HCT116 (cell line): ENCODE results near the gene APBB2. TPM values are rescaled to one million over a fixed set of nuclear protein-coding genes. Genes with fewer than 3 reads are reported as not detected.

Experiments
- ATAC-seq: fragments of 200-7000 bp; cut with Tn5 transposase; 2 replicates; pipeline ENCODE4 v1.9.1; 2020; ENCODE audit warnings: mild to moderate bottlenecking, moderate library complexity
- BruUV-seq: library from RNA; stranded (reverse); fragments of 400-500 nt; replicated peaks from 2 replicates; lab custom pipeline; 2021; lab: Mats Ljungman, UMichigan
- CTCF ChIA-PET: fragments of 300-600 bp; sonication (Branson Sonifier 250); formaldehyde crosslinking; loops from one replicate; lab custom pipeline; 2021; ENCODE audit warnings: antibody characterized with exemption; lab: Charles Lee
- POLR2A ChIA-PET: fragments of 300-600, 350-600 bp; sonication (Branson Sonifier 250); formaldehyde crosslinking; loops from one replicate; lab custom pipeline; 2021; ENCODE audit warnings: antibody characterized with exemption; lab: Charles Lee
- RAD21 ChIA-PET, 2 experiments: fragments of 300-600 bp; sonication (Branson Sonifier 250); formaldehyde crosslinking; loops; one replicate each; lab custom pipeline; 2023; ENCODE audit warnings: low total read pairs in 2 of 2; ENCODE audit not compliant: uncharacterized antibody in 2 of 2, unreplicated experiment in 2 of 2, low non-redundant PET in 1 of 2; lab: Charles Lee
- DNase-seq: peaks from one replicate; pipeline ENCODE4 v3.0.0-alpha.2; 2010; ENCODE audit warnings: low read depth, low spot score
- H2AFZ ChIP-seq: fragments of 200-600 bp; shearing (Covaris generic), sonication (generic); 2 replicates; pipeline ENCODE4 v1.6.1; 2017; ENCODE audit warnings: low read depth, mixed run types, mixed read lengths, antibody characterized with exemption, low read length; ENCODE audit not compliant: poor library complexity, severe bottlenecking
- H3K27ac ChIP-seq: 2 replicates; pipeline ENCODE4 v1.5.1; 2012; ENCODE audit warnings: low read depth, low read length
- H3K27me3 ChIP-seq: fragments of 200-600 bp; sonication (generic); 2 replicates; pipeline ENCODE4 v1.6.1; 2016; ENCODE audit warnings: mixed run types, low read length, mixed read lengths; ENCODE audit not compliant: insufficient read depth
- H3K36me3 ChIP-seq, 2 experiments: fragments of 200-500 bp in 1 of 2; fragments of 200-600 bp in 1 of 2; sonication (Bioruptor generic) in 1 of 2; sonication (generic) in 1 of 2; 2 replicates each; pipeline versions ENCODE4 v1.5.1 to v1.6.1; 2014 to 2016; ENCODE audit warnings: low read length in 2 of 2, inconsistent platforms in 1 of 2, mixed read lengths in 1 of 2, mixed run types in 1 of 2; ENCODE audit not compliant: insufficient read depth in 2 of 2, control insufficient read depth in 1 of 2
- H3K4me1 ChIP-seq, 2 experiments: fragments of 200-600 bp in 1 of 2; sonication (generic) in 1 of 2; 2 replicates each; pipeline versions ENCODE4 v1.5.1 to v1.6.1; 2012 to 2017; ENCODE audit warnings: low read length in 2 of 2, inconsistent platforms in 1 of 2, mild to moderate bottlenecking in 1 of 2, mixed read lengths in 1 of 2, mixed run types in 1 of 2, moderate library complexity in 1 of 2; ENCODE audit not compliant: insufficient read depth in 2 of 2, control insufficient read depth in 1 of 2
- H3K4me2 ChIP-seq: fragments of 200-600 bp; sonication (generic); 2 replicates; pipeline ENCODE4 v1.6.1; 2017; ENCODE audit warnings: mixed run types, low read length, mixed read lengths
- H3K4me3 ChIP-seq, 2 experiments: fragments of 200-600 bp in 1 of 2; sonication (generic) in 1 of 2; replicated peaks in 1 of 2; 2 replicates each; pipeline ENCODE4 v1.5.1; 2011 to 2016; ENCODE audit warnings: low read length in 2 of 2, control low read depth in 1 of 2, low read depth in 1 of 2, mild to moderate bottlenecking in 1 of 2, mixed read lengths in 1 of 2, mixed run types in 1 of 2
- H3K79me2 ChIP-seq: fragments of 200-600 bp; sonication (generic); 2 replicates; pipeline ENCODE4 v1.6.1; 2017; ENCODE audit warnings: mild to moderate bottlenecking, mixed run types, low read length, moderate library complexity, mixed read lengths; ENCODE audit not compliant: insufficient read depth
- H3K9ac ChIP-seq: fragments of 200-600 bp; sonication (generic); 2 replicates; pipeline ENCODE4 v1.6.1; 2016; ENCODE audit warnings: low read length, mixed read lengths
- H3K9me2 ChIP-seq: fragments of 200-600 bp; sonication (generic), shearing (Covaris generic); 2 replicates; pipeline ENCODE4 v1.6.1; 2017; ENCODE audit warnings: mixed run types, mild to moderate bottlenecking, moderate library complexity; ENCODE audit not compliant: insufficient read depth
- H3K9me3 ChIP-seq, 2 experiments: fragments of 200-500 bp in 1 of 2; fragments of 200-600 bp in 1 of 2; sonication (Bioruptor generic) in 1 of 2; sonication (generic) in 1 of 2; 2 replicates each; pipeline ENCODE4 v1.6.1; 2014 to 2017; ENCODE audit warnings: low read length in 2 of 2, mixed read lengths in 2 of 2, inconsistent platforms in 1 of 2, low read depth in 1 of 2, mild to moderate bottlenecking in 1 of 2, mixed run types in 1 of 2, moderate library complexity in 1 of 2; ENCODE audit not compliant: control insufficient read depth in 1 of 2, insufficient read depth in 1 of 2
- H4K20me1 ChIP-seq: fragments of 200-600 bp; sonication (generic), shearing (Covaris generic); 2 replicates; pipeline ENCODE4 v1.6.1; 2017; ENCODE audit warnings: mixed run types, mild to moderate bottlenecking, moderate library complexity; ENCODE audit not compliant: insufficient read depth
- ATF3 ChIP-seq: IDR thresholded peaks from 2 replicates; pipeline ENCODE4 v1.6.1; 2012
- CBX3 ChIP-seq: IDR thresholded peaks from 2 replicates; pipeline ENCODE4 v1.6.1; 2012; ENCODE audit warnings: low read depth
- CEBPB ChIP-seq: IDR thresholded peaks from 2 replicates; pipeline ENCODE4 v1.6.1; 2012; ENCODE audit warnings: low read depth
- EGR1 ChIP-seq: IDR thresholded peaks from 2 replicates; pipeline ENCODE4 v1.6.1; 2012; ENCODE audit warnings: low read depth
- ELF1 ChIP-seq: IDR thresholded peaks from 2 replicates; pipeline ENCODE4 v1.6.1; 2012; ENCODE audit warnings: low read depth, borderline replicate concordance
- EZH2 ChIP-seq: fragments of 200-600 bp; sonication (generic); IDR thresholded peaks from 2 replicates; pipeline ENCODE4 v1.6.1; 2017; ENCODE audit warnings: antibody characterized with exemption, mixed run types
- EZH2phosphoT487 ChIP-seq: fragments of 200-600 bp; IDR thresholded peaks from 2 replicates; pipeline ENCODE4 v1.6.1; 2018; ENCODE audit warnings: antibody characterized with exemption, borderline replicate concordance
- JUND ChIP-seq: IDR thresholded peaks from 2 replicates; pipeline ENCODE4 v1.6.1; 2012
- POLR2A ChIP-seq: IDR thresholded peaks from 2 replicates; pipeline ENCODE4 v1.7.0; 2011; ENCODE audit warnings: borderline replicate concordance; ENCODE audit not compliant: insufficient read depth, insufficient read length; ENCODE audit errors: extremely low read depth
- POLR2AphosphoS5 ChIP-seq: IDR thresholded peaks from 2 replicates; pipeline ENCODE4 v1.6.1; 2011; ENCODE audit warnings: mild to moderate bottlenecking, low read depth, low read length, moderate library complexity
- RAD21 ChIP-seq: IDR thresholded peaks from 2 replicates; pipeline ENCODE4 v1.6.1; 2012; ENCODE audit warnings: low read depth, mild to moderate bottlenecking
- SP1 ChIP-seq: IDR thresholded peaks from 2 replicates; pipeline ENCODE4 v1.6.1; 2012; ENCODE audit warnings: low read depth
- SRF ChIP-seq: IDR thresholded peaks from 2 replicates; pipeline ENCODE4 v1.6.1; 2012; ENCODE audit warnings: low read depth
- TCF7L2 ChIP-seq: IDR thresholded peaks from 2 replicates; pipeline ENCODE4 v1.7.0; 2011; ENCODE audit warnings: borderline replicate concordance, inconsistent platforms; ENCODE audit not compliant: insufficient read depth, insufficient read length; ENCODE audit errors: extremely low read depth
- ZFX ChIP-seq: fragments of 450-650 bp; IDR thresholded peaks from 2 replicates; pipeline ENCODE4 v1.6.1; 2017
- ZNF274 ChIP-seq: fragments of 200-500 bp; sonication (Bioruptor generic); IDR thresholded peaks from 2 replicates; pipeline ENCODE4 v1.6.1; 2014; ENCODE audit warnings: mild to moderate bottlenecking, low read depth, low read length, inconsistent platforms
- intact Hi-C: fragments of 100-400 bp; cut with micrococcal nuclease; formaldehyde crosslinking; loops from 2 replicates; pipeline ENCODE4 v1.10.0; 2022
- total RNA-seq: library from RNA; stranded (reverse); gene quantifications from one replicate; pipeline ENCODE4 v1.2.1, GENCODE V29; 2021; ENCODE audit not compliant: unreplicated experiment
- TF ChIP-seq, protein P1 (sequence below): IDR thresholded peaks from 2 replicates; pipeline ENCODE4 v1.6.1; 2012; ENCODE audit warnings: low read depth

The APBB2 gene
- total RNA-seq, 1 experiment from 2014 or later: 72.5 TPM

DNA sequence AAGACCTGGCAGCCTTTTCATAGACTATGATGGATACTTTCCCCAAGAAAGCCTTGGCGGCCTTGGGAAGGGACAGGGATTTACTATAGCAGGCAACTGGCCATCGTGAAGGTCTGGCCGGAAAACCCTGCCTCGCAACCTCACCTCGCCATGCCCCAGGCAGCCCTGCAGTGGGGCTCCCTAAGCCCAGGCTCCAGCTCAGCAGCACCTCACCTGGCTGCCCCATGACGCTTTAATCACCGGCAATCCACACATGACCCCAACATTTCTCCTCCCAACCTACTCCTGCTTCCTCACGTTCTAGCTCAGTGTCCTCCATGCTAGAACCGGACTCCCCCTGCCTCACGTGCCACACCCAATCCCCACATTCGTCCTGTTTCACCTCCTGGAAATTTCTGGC is 382.2 kb downstream of the APBB2 start:
- no peaks in the 10 kb centered on the region for H3K36me3 ChIP-seq
- DNase-seq (no peak), ATAC-seq (no peak)
- H3K27me3 ChIP-seq: no peaks in the 10 kb centered on the region
- no peak for TF ChIP-seq RAD21
- no peak for TF ChIP-seq POLR2A
- TF ChIP-seq EZH2: no peak
- TF ChIP-seq CBX3: no peak
- TF ChIP-seq POLR2AphosphoS5: no peak
- no peak for TF ChIP-seq ELF1
- no peak for TF ChIP-seq EGR1
- no peak for TF ChIP-seq ZFX
- POLR2A ChIA-PET: no interaction called here
- H3K4me2 ChIP-seq: no peak overlapping the region
- H3K9me2 ChIP-seq: no peaks in the 10 kb centered on the region
- no peaks in the 10 kb centered on the region for H4K20me1 ChIP-seq
- intact Hi-C loops: no loop called here
- no peak overlapping the region for H2AFZ ChIP-seq
- 0 out of 4 replicates have a peak, but pooled peaks cover 0 to 5% of the 10 kb centered on the region in 2 experiments for H3K4me1 ChIP-seq
- no TSS peak for BruUV-seq
- CTCF ChIA-PET: interaction anchor here (1.6 kb wide), 1 partner anchor 9 kb away, joined by 6 read pairs; no protein-coding TSS in a partner anchor
- H3K27ac ChIP-seq: no peak overlapping the region
- H3K4me3 ChIP-seq: no peak overlapping the region
- H3K79me2 ChIP-seq: no peaks in the 10 kb centered on the region
- RAD21 ChIA-PET: no interaction called here
- no peaks in the 10 kb centered on the region for H3K9me3 ChIP-seq
- H3K9ac ChIP-seq: no peak overlapping the region

DNA sequence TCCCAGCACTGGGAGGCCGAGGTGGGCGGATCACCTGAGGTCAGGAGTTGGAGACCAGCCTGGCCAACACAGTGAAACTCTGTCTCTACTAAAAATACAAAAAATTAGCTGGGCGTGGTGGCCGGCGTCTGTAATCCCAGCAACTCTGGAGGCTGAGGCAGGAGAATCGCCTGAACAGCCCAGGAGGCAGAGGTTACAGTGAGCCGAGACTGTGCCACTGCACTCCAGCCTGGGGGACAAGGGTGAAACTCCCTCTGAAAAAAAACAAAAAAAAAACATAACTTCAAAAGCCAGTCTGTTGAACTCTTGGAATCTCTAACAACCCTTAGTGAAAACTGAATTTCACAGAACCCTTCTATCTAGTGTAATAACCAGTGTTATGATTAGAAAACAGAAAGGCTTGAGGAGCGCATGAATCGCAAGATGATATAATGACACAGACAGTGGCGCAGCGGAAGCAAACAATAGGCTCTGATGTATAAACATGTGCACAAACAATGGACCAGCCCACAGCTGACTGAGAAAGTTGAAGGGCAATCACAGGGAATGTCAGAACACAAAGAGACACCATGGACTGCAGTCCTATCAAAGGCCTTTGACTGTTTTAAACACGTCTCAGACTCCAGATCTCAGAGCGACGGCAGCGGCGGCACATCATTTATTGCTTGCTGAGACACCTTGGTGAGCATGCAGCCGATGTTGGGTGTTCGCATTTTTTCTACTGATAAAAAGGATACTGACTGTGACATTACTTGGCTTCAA is 383.0 kb downstream of the APBB2 start:
- H3K9ac ChIP-seq: no peak overlapping the region
- no peak overlapping the region for H2AFZ ChIP-seq
- H3K79me2 ChIP-seq: no peaks in the 10 kb centered on the region
- no peak overlapping the region for H3K4me2 ChIP-seq
- H3K9me2 ChIP-seq: no peaks in the 10 kb centered on the region
- BruUV-seq: no TSS peak
- DNase-seq (no peak), ATAC-seq (no peak)
- no peak overlapping the region for H3K27ac ChIP-seq
- no peaks in the 10 kb centered on the region for H3K27me3 ChIP-seq
- intact Hi-C loops: no loop called here
- ChIA-PET POLR2A (no interaction called here), RAD21 (no interaction called here), CTCF (interaction anchor here (1.6 kb wide), 1 partner anchor 10 kb away, joined by 6 read pairs; no protein-coding TSS in a partner anchor)
- no peaks in the 10 kb centered on the region for H4K20me1 ChIP-seq
- H3K9me3 ChIP-seq: no peaks in the 10 kb centered on the region
- H3K4me1 ChIP-seq: 0 out of 4 replicates have a peak, but pooled peaks cover 0 to 5% of the 10 kb centered on the region in 2 experiments
- H3K36me3 ChIP-seq: no peaks in the 10 kb centered on the region
- no peak overlapping the region for H3K4me3 ChIP-seq
- TF ChIP-seq ATF3 (no peak), TCF7L2 (no peak), ZNF274 (no peak), RAD21 (no peak), SP1 (no peak), JUND (no peak), POLR2A (no peak), EGR1 (no peak), CEBPB (no peak), SRF (no peak), EZH2phosphoT487 (no peak), CBX3 (no peak), POLR2AphosphoS5 (no peak)
- TF ChIP-seq, protein P1, sequence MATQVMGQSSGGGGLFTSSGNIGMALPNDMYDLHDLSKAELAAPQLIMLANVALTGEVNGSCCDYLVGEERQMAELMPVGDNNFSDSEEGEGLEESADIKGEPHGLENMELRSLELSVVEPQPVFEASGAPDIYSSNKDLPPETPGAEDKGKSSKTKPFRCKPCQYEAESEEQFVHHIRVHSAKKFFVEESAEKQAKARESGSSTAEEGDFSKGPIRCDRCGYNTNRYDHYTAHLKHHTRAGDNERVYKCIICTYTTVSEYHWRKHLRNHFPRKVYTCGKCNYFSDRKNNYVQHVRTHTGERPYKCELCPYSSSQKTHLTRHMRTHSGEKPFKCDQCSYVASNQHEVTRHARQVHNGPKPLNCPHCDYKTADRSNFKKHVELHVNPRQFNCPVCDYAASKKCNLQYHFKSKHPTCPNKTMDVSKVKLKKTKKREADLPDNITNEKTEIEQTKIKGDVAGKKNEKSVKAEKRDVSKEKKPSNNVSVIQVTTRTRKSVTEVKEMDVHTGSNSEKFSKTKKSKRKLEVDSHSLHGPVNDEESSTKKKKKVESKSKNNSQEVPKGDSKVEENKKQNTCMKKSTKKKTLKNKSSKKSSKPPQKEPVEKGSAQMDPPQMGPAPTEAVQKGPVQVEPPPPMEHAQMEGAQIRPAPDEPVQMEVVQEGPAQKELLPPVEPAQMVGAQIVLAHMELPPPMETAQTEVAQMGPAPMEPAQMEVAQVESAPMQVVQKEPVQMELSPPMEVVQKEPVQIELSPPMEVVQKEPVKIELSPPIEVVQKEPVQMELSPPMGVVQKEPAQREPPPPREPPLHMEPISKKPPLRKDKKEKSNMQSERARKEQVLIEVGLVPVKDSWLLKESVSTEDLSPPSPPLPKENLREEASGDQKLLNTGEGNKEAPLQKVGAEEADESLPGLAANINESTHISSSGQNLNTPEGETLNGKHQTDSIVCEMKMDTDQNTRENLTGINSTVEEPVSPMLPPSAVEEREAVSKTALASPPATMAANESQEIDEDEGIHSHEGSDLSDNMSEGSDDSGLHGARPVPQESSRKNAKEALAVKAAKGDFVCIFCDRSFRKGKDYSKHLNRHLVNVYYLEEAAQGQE: no peak
